HUES48 (cell line): ENCODE measurements around the gene GZMM.
A peak's percentile ranks its signal among the peaks of the same experiment; 100 is the strongest.

Source experiments
- H3K27ac ChIP-seq: one replicate; pipeline ENCODE4 v1.7.0; 2013; ENCODE audit warnings: low read depth, low read length, inconsistent platforms
- H3K27me3 ChIP-seq: 2 replicates; pipeline ENCODE4 v1.6.1; 2013; ENCODE audit warnings: mild to moderate bottlenecking, low read length; ENCODE audit not compliant: control insufficient read depth, insufficient read depth
- H3K36me3 ChIP-seq: 2 replicates; pipeline ENCODE4 v1.6.1; 2013; ENCODE audit warnings: low read length; ENCODE audit not compliant: control insufficient read depth, insufficient read depth
- H3K4me1 ChIP-seq: 2 replicates; pipeline ENCODE4 v1.6.1; 2013; ENCODE audit warnings: mild to moderate bottlenecking, low read length; ENCODE audit not compliant: control insufficient read depth, insufficient read depth
- H3K4me3 ChIP-seq: 2 replicates; pipeline ENCODE4 v1.5.1; 2013; ENCODE audit warnings: mild to moderate bottlenecking, low read depth, low read length
- H3K9ac ChIP-seq: 2 replicates; pipeline ENCODE4 v1.6.1; 2013; ENCODE audit warnings: mild to moderate bottlenecking, low read depth, low read length, moderate library complexity
- H3K9me3 ChIP-seq: 2 replicates; pipeline ENCODE4 v1.6.1; 2013; ENCODE audit warnings: low read length; ENCODE audit not compliant: control insufficient read depth, insufficient read depth

GZMM gene

DNA sequence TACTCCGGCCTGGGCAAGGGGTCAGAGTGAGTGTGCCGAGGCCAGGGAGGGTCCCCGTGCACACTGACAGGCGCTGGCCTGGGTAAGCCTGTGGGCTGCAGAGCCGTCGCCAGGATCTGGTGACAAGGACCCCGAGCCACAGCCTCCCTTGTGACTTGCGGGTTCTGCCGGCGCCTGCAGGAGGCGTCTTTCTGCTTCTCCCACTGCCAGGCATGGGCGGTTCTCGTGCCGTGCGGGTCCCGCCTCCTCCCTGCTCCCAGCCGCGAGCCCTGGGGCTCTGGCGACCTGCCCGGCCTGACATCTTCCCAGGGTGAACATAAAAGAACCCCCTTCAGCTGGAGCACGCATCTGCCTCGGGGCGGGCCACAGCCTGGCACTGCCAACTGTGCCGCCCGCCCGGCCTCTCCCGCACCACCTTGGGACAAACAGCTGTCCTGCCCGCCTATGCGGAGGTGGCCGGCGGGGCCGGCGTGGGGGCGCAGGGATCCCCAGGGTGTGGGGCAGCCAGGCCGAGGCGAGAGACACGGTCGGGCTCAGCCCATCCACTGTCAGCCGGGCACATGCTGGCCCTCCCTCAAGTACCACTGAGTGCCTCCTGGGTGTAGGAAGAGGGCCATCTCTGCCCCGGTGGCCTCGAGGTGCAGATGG is 44.4 kb downstream of the GZMM start:
- Histone ChIP-seq H3K9me3 (no peaks in the 10 kb centered on the region), H3K4me1 (no peaks in the 10 kb centered on the region), H3K27ac (no peak overlapping the region), H3K4me3 (no peak overlapping the region), H3K36me3 (peaks cover 3% of the 10 kb centered on the region; the same call in 1 of the 2 replicates), H3K9ac (no peak overlapping the region), H3K27me3 (peaks cover 30% of the 10 kb centered on the region)

DNA sequence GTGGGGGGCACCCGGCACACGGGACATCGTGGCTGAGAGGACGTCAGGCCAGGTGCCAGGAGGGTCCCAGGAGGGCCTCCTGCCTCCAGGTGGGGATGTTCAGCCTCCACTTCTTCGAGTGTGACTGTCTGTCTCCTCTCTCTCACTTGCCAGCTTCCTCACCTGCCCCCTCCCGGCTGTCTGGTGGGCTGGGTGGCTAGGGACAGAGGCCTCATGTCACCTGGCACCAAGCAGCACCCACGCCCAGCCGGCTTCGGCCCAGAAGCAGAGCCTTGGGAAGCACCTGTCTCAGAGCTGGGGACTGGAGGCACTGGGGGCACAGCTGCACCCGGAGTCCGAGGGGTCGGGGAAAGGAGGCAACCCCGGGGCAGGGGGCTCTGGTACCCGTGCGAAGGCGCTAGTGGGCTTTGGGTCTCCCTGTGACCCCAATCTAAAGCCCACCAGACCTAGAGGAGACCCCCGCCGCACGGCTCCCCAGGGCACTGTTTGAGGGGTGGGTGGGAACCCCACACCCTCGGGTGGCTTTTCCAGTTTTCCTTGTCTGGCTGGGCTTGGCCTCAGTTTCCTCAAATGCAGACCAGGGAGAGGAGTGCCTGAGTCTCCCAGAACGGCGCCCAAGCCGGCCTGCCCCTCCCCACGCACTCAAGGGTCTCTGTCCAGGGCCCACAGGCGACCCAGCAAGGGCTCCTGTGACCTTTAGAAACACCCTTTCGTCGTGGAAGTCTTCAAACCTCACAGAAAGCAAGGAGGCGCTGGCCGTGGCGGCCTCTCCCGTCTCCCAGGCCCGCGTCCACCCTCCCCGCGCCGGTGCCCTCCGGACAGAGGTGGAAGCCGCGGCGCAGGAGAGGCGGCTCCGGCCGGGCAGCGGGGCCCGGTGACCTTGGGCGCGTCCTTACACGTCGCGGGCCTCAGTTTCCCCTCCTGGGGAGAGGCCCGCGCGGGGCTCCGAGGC is 45.2 kb downstream of the GZMM start:
- H3K9ac ChIP-seq, result no peak overlapping the region
- no peaks in the 10 kb centered on the region for H3K4me1 ChIP-seq
- no peaks in the 10 kb centered on the region for H3K9me3 ChIP-seq
- H3K27ac ChIP-seq, result no peak overlapping the region
- peaks cover 30% of the 10 kb centered on the region for H3K27me3 ChIP-seq
- H3K4me3 ChIP-seq, result peak overlapping the region; percentile 46; the same call in 1 of the 2 replicates
- no peaks in the 10 kb centered on the region for H3K36me3 ChIP-seq

DNA sequence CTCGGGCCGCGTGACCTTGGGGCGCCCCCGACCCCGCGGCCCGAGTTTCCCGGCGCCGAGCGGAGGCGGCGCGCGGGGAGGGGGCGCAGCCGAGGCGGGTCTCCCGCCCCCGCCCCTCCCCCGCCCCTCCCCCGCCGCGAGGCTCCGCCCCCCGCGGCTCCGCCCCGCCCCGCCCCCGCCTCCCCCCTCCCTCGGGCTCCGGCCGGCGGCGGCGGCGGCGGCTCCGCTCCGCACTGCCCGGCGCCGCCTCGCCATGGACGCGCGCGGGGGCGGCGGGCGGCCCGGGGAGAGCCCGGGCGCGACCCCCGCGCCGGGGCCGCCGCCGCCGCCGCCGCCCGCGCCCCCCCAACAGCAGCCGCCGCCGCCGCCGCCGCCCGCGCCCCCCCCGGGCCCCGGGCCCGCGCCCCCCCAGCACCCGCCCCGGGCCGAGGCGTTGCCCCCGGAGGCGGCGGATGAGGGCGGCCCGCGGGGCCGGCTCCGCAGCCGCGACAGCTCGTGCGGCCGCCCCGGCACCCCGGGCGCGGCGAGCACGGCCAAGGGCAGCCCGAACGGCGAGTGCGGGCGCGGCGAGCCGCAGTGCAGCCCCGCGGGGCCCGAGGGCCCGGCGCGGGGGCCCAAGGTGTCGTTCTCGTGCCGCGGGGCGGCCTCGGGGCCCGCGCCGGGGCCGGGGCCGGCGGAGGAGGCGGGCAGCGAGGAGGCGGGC is 46.0 kb downstream of the GZMM start, which contains the start of gene HCN2:
Gene HCN2 (plus strand): TSS at position 189 of the 703 bp plus-strand sequence. CDS start 65 bp downstream, at position 254.
- H3K27me3 ChIP-seq, result peaks cover 30% of the 10 kb centered on the region
- H3K9ac ChIP-seq, result no peak within 1 kb of the TSS
- H3K9me3 ChIP-seq, result no peaks in the 10 kb centered on the region
- H3K27ac ChIP-seq, result no peak within 1 kb of the TSS
- H3K4me3 ChIP-seq, result peak within 1 kb of the TSS; percentile 46; the same call in 1 of the 2 replicates
- no peaks in the 10 kb centered on the region for H3K4me1 ChIP-seq
- H3K36me3 ChIP-seq, result no peaks in the 10 kb centered on the region

DNA sequence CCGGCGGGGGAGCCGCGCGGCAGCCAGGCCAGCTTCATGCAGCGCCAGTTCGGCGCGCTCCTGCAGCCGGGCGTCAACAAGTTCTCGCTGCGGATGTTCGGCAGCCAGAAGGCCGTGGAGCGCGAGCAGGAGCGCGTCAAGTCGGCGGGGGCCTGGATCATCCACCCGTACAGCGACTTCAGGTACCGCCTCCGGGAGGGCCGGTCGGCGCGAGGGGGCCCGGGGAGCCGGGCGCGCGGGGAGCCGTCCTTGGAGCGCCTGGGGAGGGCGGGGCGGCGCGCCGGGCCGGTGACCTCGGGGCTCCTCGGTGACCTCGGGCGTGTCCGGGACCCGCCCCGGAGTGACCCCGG is 46.5 kb downstream of the GZMM start:
- no peak overlapping the region for H3K9ac ChIP-seq
- H3K36me3 ChIP-seq, result no peaks in the 10 kb centered on the region
- H3K9me3 ChIP-seq, result no peaks in the 10 kb centered on the region
- no peaks in the 10 kb centered on the region for H3K4me1 ChIP-seq
- H3K27me3 ChIP-seq, result peaks cover 30% of the 10 kb centered on the region
- H3K4me3 ChIP-seq, result peak overlapping the region; percentile 44; the same call in 1 of the 2 replicates
- H3K27ac ChIP-seq, result no peak overlapping the region

DNA sequence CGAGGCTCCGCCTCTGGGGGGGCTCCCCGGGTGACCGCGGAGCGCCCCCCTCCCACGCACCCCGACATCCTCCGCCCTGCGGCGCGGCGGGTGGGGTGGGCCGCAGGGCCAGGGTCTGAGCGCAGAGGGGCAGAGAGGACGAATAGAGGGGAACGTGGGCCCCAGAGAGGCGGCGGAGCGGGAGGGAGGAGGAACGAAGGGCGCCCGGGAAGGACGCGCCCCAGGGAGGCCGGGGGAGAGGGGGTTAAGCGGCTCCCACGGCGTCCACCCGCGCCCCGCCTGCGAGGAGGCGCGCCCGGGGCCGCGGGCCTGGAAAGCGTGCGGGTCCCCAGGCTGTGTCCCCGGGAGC is 46.9 kb downstream of the GZMM start:
- no peaks in the 10 kb centered on the region for H3K4me1 ChIP-seq
- H3K27me3 ChIP-seq, result peaks cover 30% of the 10 kb centered on the region
- no peaks in the 10 kb centered on the region for H3K9me3 ChIP-seq
- no peak overlapping the region for H3K9ac ChIP-seq
- H3K36me3 ChIP-seq, result no peaks in the 10 kb centered on the region
- peak overlapping the region; percentile 44; the same call in 1 of the 2 replicates for H3K4me3 ChIP-seq
- H3K27ac ChIP-seq, result no peak overlapping the region

DNA sequence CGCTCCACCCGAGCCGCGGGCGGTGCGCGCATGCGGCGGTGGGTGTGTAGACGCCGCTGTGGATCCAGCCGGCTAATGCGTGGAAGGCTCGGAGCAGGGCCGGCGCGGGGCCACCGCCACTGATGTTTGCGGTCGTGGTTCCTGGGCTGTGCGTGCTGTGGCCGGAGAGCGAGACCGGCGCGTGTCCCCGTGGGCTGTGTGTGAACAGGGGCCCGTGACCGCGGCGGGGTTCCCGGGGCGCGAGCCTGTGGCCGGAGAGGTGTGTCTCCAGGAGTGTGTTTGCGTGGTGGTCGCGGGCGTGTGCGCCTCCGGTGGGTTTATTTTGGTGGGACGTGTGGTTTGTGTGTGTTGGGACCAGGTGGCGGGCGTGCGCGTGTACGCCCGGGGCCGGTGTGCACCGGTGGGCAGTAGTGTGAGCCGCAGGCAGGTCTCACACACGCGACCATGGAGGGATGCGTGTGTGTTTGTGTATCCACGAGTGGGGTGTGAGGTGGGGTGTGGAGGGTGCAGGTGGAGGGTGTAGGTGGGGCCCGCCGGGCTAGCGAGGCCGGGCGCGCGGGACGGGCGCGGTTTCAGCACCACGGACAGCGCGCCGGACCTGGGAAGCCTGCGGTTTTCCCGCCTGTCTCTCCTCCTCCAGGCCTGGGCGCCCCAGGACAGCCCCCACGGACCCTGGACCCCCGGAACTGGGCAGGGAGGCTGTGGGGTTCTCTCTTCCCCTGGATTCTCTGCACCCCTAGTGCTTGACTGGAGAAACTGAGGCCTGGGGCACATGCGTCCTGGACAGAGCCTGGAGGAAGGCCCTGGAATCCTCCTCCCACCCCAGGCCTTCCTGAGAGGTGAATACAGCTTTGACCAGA is 47.5 kb downstream of the GZMM start:
- H3K4me3 ChIP-seq, result no peak overlapping the region; the same call in 1 of the 2 replicates
- H3K27me3 ChIP-seq, result peaks cover 30% of the 10 kb centered on the region
- H3K27ac ChIP-seq, result no peak overlapping the region
- no peaks in the 10 kb centered on the region for H3K9me3 ChIP-seq
- H3K4me1 ChIP-seq, result no peaks in the 10 kb centered on the region
- no peak overlapping the region for H3K9ac ChIP-seq
- no peaks in the 10 kb centered on the region for H3K36me3 ChIP-seq

DNA sequence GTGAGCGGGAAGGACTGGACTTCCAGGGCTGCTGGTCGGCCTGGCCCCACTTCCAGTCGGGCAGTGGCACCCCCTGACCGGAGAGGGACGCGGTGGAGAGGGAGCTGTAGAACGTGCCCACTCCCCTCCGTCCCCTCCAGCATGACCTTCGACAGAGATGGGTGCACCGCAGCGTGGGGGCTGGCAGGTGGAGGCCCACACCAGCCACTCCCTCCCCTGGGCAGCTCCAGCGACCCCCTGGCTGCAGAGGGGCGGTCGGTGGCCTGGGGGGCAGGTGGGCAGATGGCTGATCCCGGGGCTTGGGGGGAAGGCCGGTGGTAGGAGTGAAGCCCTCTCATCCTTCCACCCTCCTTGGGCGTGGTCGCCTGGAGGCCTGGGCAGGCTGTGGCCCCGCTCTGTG is 48.2 kb downstream of the GZMM start:
- H3K27me3 ChIP-seq, result peaks cover 30% of the 10 kb centered on the region
- no peak overlapping the region for H3K4me3 ChIP-seq

DNA sequence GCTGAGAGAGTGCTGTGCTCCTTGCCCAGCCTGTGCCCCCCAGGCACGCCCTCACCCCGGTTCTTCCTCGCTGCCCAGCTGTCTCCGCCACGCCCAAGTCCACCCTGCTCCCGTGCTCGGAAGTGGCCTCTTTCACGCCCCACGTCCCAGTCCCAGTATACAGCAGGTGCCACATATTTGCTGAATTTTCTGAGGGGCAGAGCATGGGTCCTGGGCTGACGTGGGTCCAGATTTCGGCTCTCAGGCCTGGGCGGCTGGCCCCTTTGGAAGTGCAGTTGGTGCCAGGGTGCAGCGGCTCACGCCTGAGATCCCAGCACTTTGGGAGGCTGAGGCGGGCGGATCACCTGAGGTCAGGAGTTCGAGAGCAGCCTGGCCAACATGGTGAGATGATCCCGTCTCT is 49.2 kb downstream of the GZMM start:
- no peak overlapping the region for H3K4me3 ChIP-seq
- H3K27me3 ChIP-seq, result peaks cover 30% of the 10 kb centered on the region
- no peaks in the 10 kb centered on the region for H3K9me3 ChIP-seq
- no peak overlapping the region for H3K9ac ChIP-seq
- no peaks in the 10 kb centered on the region for H3K36me3 ChIP-seq
- H3K4me1 ChIP-seq, result no peaks in the 10 kb centered on the region
- no peak overlapping the region for H3K27ac ChIP-seq

More for the DNA sequence above, 48.2 kb downstream of the GZMM start:
- H3K4me1 ChIP-seq, result no peaks in the 10 kb centered on the region
- H3K9ac ChIP-seq, result no peak overlapping the region
- H3K36me3 ChIP-seq, result no peaks in the 10 kb centered on the region
- H3K27ac ChIP-seq, result no peak overlapping the region
- H3K9me3 ChIP-seq, result no peaks in the 10 kb centered on the region

DNA sequence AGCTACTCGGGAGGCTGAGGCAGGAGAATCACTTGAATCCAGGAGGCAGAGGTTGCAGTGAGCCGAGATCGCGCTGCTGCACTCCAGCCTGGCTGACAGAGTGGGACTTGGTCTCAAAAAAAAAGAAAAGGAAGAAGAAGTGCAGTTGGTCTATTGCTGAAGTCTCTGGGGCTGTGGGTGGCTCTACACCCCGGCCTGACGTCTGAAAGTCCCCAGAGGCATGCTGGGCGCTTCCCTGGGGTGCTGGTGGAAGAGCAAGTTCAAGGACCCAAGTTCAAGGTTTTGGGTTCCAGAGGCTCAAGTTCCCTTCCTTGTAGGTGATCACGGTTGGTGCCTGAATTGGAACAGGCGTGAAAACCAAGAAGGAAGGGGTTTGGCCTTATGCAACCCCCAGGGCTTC is 49.7 kb downstream of the GZMM start:
- no peak overlapping the region for H3K4me3 ChIP-seq
- H3K9me3 ChIP-seq, result no peaks in the 10 kb centered on the region
- H3K4me1 ChIP-seq, result no peaks in the 10 kb centered on the region
- H3K27ac ChIP-seq, result no peak overlapping the region
- H3K27me3 ChIP-seq, result peaks cover 27% of the 10 kb centered on the region
- H3K36me3 ChIP-seq, result no peaks in the 10 kb centered on the region
- H3K9ac ChIP-seq, result no peak overlapping the region

DNA sequence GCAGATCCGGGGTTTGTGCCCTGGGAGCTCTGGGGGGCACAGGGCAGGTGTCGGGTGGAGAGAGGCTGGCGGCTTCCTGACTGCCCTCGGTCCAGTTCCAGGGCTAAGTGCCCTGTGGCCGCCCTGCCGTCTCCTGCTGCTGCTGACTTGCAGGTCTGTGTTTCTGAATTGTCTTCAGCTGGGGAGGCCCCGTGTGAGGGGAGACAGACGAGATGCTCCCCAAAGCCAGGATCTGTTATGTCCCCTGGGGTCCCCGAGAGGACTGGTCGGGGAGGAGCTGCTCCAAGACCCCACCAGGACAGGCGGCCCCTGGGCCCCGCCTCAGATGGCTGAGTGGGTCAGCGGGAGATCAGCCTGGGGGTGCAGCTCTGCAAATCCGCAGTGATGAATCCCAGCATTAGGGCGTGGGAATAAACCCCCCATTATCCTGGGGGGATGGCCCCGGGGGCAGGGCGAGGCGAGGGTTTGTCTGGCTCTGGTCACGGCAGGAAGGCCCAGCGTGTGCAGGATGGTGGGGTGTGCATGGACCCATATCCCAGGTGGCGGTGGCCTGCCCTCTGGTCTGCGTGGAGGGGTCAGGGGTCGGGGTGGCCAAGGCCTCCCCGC is 50.5 kb downstream of the GZMM start:
- no peak overlapping the region for H3K4me3 ChIP-seq
- no peaks in the 10 kb centered on the region for H3K36me3 ChIP-seq
- H3K27ac ChIP-seq, result no peak overlapping the region
- H3K27me3 ChIP-seq, result peaks cover 18% of the 10 kb centered on the region
- H3K4me1 ChIP-seq, result no peaks in the 10 kb centered on the region
- no peak overlapping the region for H3K9ac ChIP-seq
- no peaks in the 10 kb centered on the region for H3K9me3 ChIP-seq
